Mesendoderm (in vitro differentiated cells): ENCODE measurements around the gene PRKCA.

Source experiments
- DNase-seq: peaks from one replicate; pipeline ENCODE4 v3.0.0; 2013
- H2AK5ac ChIP-seq: 2 replicates; pipeline ENCODE4 v1.6.1; 2013; ENCODE audit warnings: low read length, inconsistent platforms
- H2BK120ac ChIP-seq: 2 replicates; pipeline ENCODE4 v1.6.1; 2013; ENCODE audit warnings: low read depth, mild to moderate bottlenecking, low read length, moderate library complexity, mixed read lengths
- H2BK15ac ChIP-seq: replicated peaks from 2 replicates; pipeline ENCODE4 v1.6.1; 2013; ENCODE audit warnings: low read depth, mild to moderate bottlenecking, moderate library complexity
- H2BK5ac ChIP-seq: 2 replicates; pipeline ENCODE4 v1.6.1; 2013; ENCODE audit warnings: low read length, inconsistent platforms
- H3K18ac ChIP-seq: 2 replicates; pipeline ENCODE4 v1.6.1; 2013; ENCODE audit warnings: mild to moderate bottlenecking, low read length, mixed read lengths
- H3K23ac ChIP-seq: one replicate; pipeline ENCODE4 v1.6.1; 2013; ENCODE audit warnings: low read length
- H3K27ac ChIP-seq: 2 replicates; pipeline ENCODE4 v1.5.1; 2013; ENCODE audit warnings: low read depth, mild to moderate bottlenecking, inconsistent platforms, low read length, moderate library complexity
- H3K27me3 ChIP-seq: 2 replicates; pipeline ENCODE4 v1.6.1; 2013; ENCODE audit warnings: low read length, control low read depth, mild to moderate bottlenecking, inconsistent platforms; ENCODE audit not compliant: insufficient read depth, poor library complexity
- H3K36me3 ChIP-seq: 2 replicates; pipeline ENCODE4 v1.6.1; 2013; ENCODE audit warnings: low read length, inconsistent platforms; ENCODE audit not compliant: control insufficient read depth, insufficient read depth
- H3K4ac ChIP-seq: one replicate; pipeline ENCODE4 v1.6.1; 2013; ENCODE audit warnings: low read depth, mild to moderate bottlenecking, low read length, moderate library complexity
- H3K4me1 ChIP-seq: 2 replicates; pipeline ENCODE4 v1.6.1; 2013; ENCODE audit warnings: low read depth, low read length, inconsistent platforms; ENCODE audit not compliant: control insufficient read depth
- H3K4me2 ChIP-seq: 2 replicates; pipeline ENCODE4 v1.6.1; 2013; ENCODE audit warnings: low read length
- H3K4me3 ChIP-seq: 2 replicates; pipeline ENCODE4 v1.5.1; 2013; ENCODE audit warnings: mild to moderate bottlenecking, low read length
- H3K56ac ChIP-seq: one replicate; pipeline ENCODE4 v1.6.1; 2013; ENCODE audit warnings: low read length
- H3K79me1 ChIP-seq: 2 replicates; pipeline ENCODE4 v1.6.1; 2013; ENCODE audit warnings: low read length, inconsistent platforms
- H3K79me2 ChIP-seq: 2 replicates; pipeline ENCODE4 v1.6.1; 2013; ENCODE audit warnings: mild to moderate bottlenecking, low read length; ENCODE audit not compliant: control insufficient read depth, insufficient read depth
- H3K9ac ChIP-seq: 2 replicates; pipeline ENCODE4 v1.6.1; 2013; ENCODE audit warnings: low read length, inconsistent platforms
- H4K5ac ChIP-seq: one replicate; pipeline ENCODE4 v1.6.1; 2013; ENCODE audit warnings: low read length
- H4K8ac ChIP-seq: one replicate; pipeline ENCODE4 v1.6.1; 2013; ENCODE audit warnings: low read depth, mild to moderate bottlenecking, control low read depth, low read length, moderate library complexity
- WGBS: extraction: QIAGEN DNeasy Blood & Tissue Kit; methylation state at CpG from one replicate; pipeline ENCODE4 v1.1.7; 2013; ENCODE audit warnings: low lambda C conversion rate, missing lambda C conversion rate; ENCODE audit not compliant: insufficient coverage; ENCODE audit errors: extremely low coverage; 5-methylcytosine and 5-hydroxymethylcytosine counted together

PRKCA gene

GRCh38 chr17:66301367-66301863, 998 bp upstream of the PRKCA start:
- Histone ChIP-seq H3K4me1 (peaks cover 3% of the 10 kb centered on the region), H3K4ac (no peak overlapping the region), H3K36me3 (no peaks in the 10 kb centered on the region), H3K79me1 (no peaks in the 10 kb centered on the region), H2BK5ac (no peak overlapping the region), H3K27me3 (peaks cover 12% of the 10 kb centered on the region), H4K5ac (no peak overlapping the region), H4K8ac (no peak overlapping the region), H3K4me2 (peak overlapping the region; percentile 70), H3K4me3 (no peak overlapping the region), H3K18ac (no peak overlapping the region), H2AK5ac (no peak overlapping the region), H2BK15ac (no peak overlapping the region), H3K56ac (no peak overlapping the region), H2BK120ac (no peak overlapping the region), H3K9ac (no peak overlapping the region), H3K27ac (no peak overlapping the region), H3K23ac (no peak overlapping the region), H3K79me2 (no peaks in the 10 kb centered on the region)
- no CpG with 5 or more reads among the region's 14 CpGs for WGBS
- DNase-seq, result no peak

- no peaks in the 10 kb centered on the region for H3K79me1 ChIP-seq
- no peak overlapping the region for H4K8ac ChIP-seq
- H3K23ac ChIP-seq, result peak overlapping the region; percentile 73
- H3K27me3 ChIP-seq, result peaks cover 12% of the 10 kb centered on the region
- H3K4me1 ChIP-seq, result peaks cover 3% of the 10 kb centered on the region
- H3K4me2 ChIP-seq, result peak overlapping the region; percentile 85
- no peak overlapping the region for H3K4ac ChIP-seq
- peak overlapping the region; percentile 59 for H3K9ac ChIP-seq
- no peak overlapping the region for H3K27ac ChIP-seq
- H3K4me3 ChIP-seq, result peak overlapping the region; percentile 35
- H3K56ac ChIP-seq, result peak overlapping the region; percentile 61
- no peaks in the 10 kb centered on the region for H3K79me2 ChIP-seq
- H2AK5ac ChIP-seq, result no peak overlapping the region
- H3K18ac ChIP-seq, result peak overlapping the region; percentile 5
- no CpG with 5 or more reads among the region's 91 CpGs for WGBS
- H4K5ac ChIP-seq, result no peak overlapping the region
- no peaks in the 10 kb centered on the region for H3K36me3 ChIP-seq
- DNase-seq, result peak; percentile 42
- H2BK5ac ChIP-seq, result no peak overlapping the region
- no peak overlapping the region for H2BK15ac ChIP-seq
- H2BK120ac ChIP-seq, result no peak overlapping the region
These were observed 581 bp downstream of the PRKCA start for GRCh38 chr17:66302761-66303626.

- Histone ChIP-seq H3K23ac (no peak overlapping the region), H4K8ac (no peak overlapping the region), H3K27ac (no peak overlapping the region), H3K4me1 (peaks cover 3% of the 10 kb centered on the region), H3K4me2 (peak overlapping the region; percentile 9), H3K79me2 (no peaks in the 10 kb centered on the region), H3K9ac (no peak overlapping the region), H3K18ac (peak overlapping the region; percentile 39), H4K5ac (no peak overlapping the region), H2BK5ac (no peak overlapping the region), H2AK5ac (no peak overlapping the region), H3K79me1 (no peaks in the 10 kb centered on the region), H2BK120ac (no peak overlapping the region), H3K56ac (peak overlapping the region; percentile 29), H3K27me3 (peaks cover 12% of the 10 kb centered on the region), H2BK15ac (no peak overlapping the region), H3K4ac (peak overlapping the region; percentile 48), H3K36me3 (no peaks in the 10 kb centered on the region), H3K4me3 (no peak overlapping the region)
- DNase-seq, result peak; percentile 90
- no CpG with 5 or more reads among the region's 14 CpGs for WGBS
These were observed 2.1 kb downstream of the PRKCA start for GRCh38 chr17:66304304-66305174.

- no CpG with 5 or more reads among the region's 5 CpGs for WGBS
These were observed 4.0 kb downstream of the PRKCA start for GRCh38 chr17:66306446-66306845.

GRCh38 chr17:66307257-66307656, 4.8 kb downstream of the PRKCA start:
- Histone ChIP-seq H2AK5ac (no peak overlapping the region), H2BK15ac (no peak overlapping the region), H3K4ac (no peak overlapping the region), H3K27ac (no peak overlapping the region), H4K8ac (no peak overlapping the region), H2BK5ac (no peak overlapping the region), H3K4me2 (no peak overlapping the region), H3K23ac (no peak overlapping the region), H3K79me2 (no peaks in the 10 kb centered on the region), H3K36me3 (no peaks in the 10 kb centered on the region), H3K79me1 (no peaks in the 10 kb centered on the region), H4K5ac (no peak overlapping the region), H3K9ac (no peak overlapping the region), H3K4me3 (no peak overlapping the region), H3K27me3 (no peaks in the 10 kb centered on the region), H3K4me1 (peaks cover 6% of the 10 kb centered on the region), H2BK120ac (no peak overlapping the region), H3K18ac (no peak overlapping the region), H3K56ac (no peak overlapping the region)
- DNase-seq, result no peak
- no CpG with 5 or more reads among the region's 2 CpGs for WGBS

More at GRCh38 chr17:66306446-66306845, 4.0 kb downstream of the PRKCA start:
- Histone ChIP-seq H3K36me3 (no peaks in the 10 kb centered on the region), H3K56ac (no peak overlapping the region), H3K4ac (no peak overlapping the region), H3K27ac (no peak overlapping the region), H3K79me2 (no peaks in the 10 kb centered on the region), H3K4me2 (no peak overlapping the region), H3K23ac (no peak overlapping the region), H3K9ac (no peak overlapping the region), H2AK5ac (no peak overlapping the region), H3K27me3 (peaks cover 3% of the 10 kb centered on the region), H4K8ac (no peak overlapping the region), H3K4me3 (no peak overlapping the region), H3K18ac (no peak overlapping the region), H2BK5ac (no peak overlapping the region), H4K5ac (no peak overlapping the region), H3K4me1 (peaks cover 6% of the 10 kb centered on the region), H2BK15ac (no peak overlapping the region), H2BK120ac (no peak overlapping the region), H3K79me1 (no peaks in the 10 kb centered on the region)
- DNase-seq, result no peak
